Measurements from ENCODE around the gene LPP.

The LPP gene

DNA sequence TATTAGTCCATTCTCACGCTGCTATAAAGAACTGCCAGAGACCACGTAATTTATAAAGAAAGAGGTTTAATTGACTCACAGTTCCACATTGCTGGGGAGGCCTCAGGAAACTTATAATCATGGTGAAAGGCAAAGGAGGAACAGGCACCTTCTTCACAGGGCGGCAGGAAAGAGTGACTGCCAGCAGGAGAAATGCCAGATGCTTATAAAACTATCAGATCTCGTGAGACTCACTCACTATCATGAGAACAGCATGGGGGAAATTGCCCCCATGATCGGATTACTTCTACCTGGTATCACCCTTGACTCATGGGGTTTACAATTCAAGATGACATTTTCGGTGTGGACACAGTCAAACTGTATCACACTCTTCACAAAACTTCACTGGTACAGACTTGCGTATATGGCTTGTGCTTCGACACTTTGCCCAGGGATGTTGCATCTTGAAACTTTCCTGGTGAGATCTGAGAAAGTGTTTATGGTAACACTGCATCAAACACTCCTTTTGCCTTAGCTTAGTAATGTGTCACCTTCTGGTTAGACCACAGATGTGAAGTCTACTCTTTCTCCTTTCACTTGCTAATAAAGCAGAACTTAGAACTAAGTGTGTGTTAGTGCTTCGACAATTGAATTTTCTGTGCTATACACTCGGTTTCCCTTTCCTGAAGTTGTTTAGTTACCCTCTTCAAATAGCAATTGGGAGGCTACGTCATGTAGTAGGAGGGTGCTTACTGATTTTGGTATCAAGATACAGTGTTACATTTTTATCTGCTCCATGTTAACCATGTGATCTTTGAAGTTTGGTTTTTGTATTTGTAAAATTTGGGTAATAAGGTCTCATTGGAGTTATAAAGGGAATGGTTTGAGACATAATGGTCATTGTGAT, 185.7 kb downstream of the LPP start:
- TF ChIP-seq, protein P1, sequence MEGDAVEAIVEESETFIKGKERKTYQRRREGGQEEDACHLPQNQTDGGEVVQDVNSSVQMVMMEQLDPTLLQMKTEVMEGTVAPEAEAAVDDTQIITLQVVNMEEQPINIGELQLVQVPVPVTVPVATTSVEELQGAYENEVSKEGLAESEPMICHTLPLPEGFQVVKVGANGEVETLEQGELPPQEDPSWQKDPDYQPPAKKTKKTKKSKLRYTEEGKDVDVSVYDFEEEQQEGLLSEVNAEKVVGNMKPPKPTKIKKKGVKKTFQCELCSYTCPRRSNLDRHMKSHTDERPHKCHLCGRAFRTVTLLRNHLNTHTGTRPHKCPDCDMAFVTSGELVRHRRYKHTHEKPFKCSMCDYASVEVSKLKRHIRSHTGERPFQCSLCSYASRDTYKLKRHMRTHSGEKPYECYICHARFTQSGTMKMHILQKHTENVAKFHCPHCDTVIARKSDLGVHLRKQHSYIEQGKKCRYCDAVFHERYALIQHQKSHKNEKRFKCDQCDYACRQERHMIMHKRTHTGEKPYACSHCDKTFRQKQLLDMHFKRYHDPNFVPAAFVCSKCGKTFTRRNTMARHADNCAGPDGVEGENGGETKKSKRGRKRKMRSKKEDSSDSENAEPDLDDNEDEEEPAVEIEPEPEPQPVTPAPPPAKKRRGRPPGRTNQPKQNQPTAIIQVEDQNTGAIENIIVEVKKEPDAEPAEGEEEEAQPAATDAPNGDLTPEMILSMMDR (IDR thresholded peaks at IDR 0.05; ENCODE audit: insufficient read depth, low read length, poor library complexity, severe bottlenecking): no peak
- TF ChIP-seq EZH2phosphoT487 (conservative IDR thresholded peaks at IDR 0.05; ENCODE audit: low read length): no peak
- Histone ChIP-seq H3K36me3 (ENCODE audit: low read length) (peaks cover 3% of the 10 kb centered on the region; the same call in 1 of the 2 replicates), H3K9me3 (ENCODE audit: insufficient read depth, low read length) (no peaks in the 10 kb centered on the region), H3K9ac (ENCODE audit: low read length) (no peak overlapping the region), H3K4me3 (ENCODE audit: insufficient read depth, low read length, poor library complexity, severe bottlenecking) (no peak overlapping the region), H3K27me3 (ENCODE audit: low read length) (no peaks in the 10 kb centered on the region), H4K20me1 (ENCODE audit: low read depth, low read length) (no peaks in the 10 kb centered on the region), H3K9me2 (replicated peaks; ENCODE audit: insufficient read depth, low read length) (no peaks in the 10 kb centered on the region), H3K27ac (ENCODE audit: low read depth, low read length) (no peak overlapping the region), H3K4me2 (ENCODE audit: low read depth, low read length, poor library complexity, severe bottlenecking) (peak overlapping the region; percentile 7), H2AFZ (ENCODE audit: low read depth, low read length, severe bottlenecking) (no peak overlapping the region), H3K79me2 (ENCODE audit: insufficient read depth, low read length) (no peaks in the 10 kb centered on the region), H3F3A (ENCODE audit: insufficient read depth) (no peaks in the 10 kb centered on the region)

DNA sequence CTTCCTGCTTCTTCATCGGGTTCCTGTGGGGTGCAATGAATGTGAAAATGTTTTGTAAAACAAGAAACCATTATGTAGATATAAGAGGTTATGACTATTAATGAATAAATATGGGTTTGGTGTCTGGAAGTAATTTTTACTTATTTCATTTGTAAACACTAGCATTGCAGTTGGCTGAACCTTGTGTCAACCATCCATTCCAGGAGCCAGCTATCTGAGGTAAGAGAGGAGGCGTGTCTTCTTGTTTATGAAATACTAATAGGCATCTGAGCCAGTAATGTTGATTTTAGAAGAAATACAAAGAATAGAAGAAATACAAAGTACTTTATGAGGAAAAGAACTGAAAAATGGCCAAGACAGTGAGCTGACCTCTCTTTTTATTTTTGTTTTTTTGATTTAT, 187.5 kb downstream of the LPP start:
- no peaks in the 10 kb centered on the region for H3K9me2 ChIP-seq (replicated peaks; ENCODE audit: insufficient read depth, low read length)
- no peak overlapping the region for H3K4me3 ChIP-seq (ENCODE audit: insufficient read depth, low read length, poor library complexity, severe bottlenecking)
- H3K4me2 ChIP-seq (ENCODE audit: low read depth, low read length, poor library complexity, severe bottlenecking): no peak overlapping the region
- H2AFZ ChIP-seq (ENCODE audit: low read depth, low read length, severe bottlenecking): no peak overlapping the region
- TF ChIP-seq EZH2phosphoT487 (conservative IDR thresholded peaks at IDR 0.05; ENCODE audit: low read length): no peak
- TF ChIP-seq, protein P1 (IDR thresholded peaks at IDR 0.05; ENCODE audit: insufficient read depth, low read length, poor library complexity, severe bottlenecking): no peak
- H3K27me3 ChIP-seq (ENCODE audit: low read length): no peaks in the 10 kb centered on the region
- H3K27ac ChIP-seq (ENCODE audit: low read depth, low read length): no peak overlapping the region
- H4K20me1 ChIP-seq (ENCODE audit: low read depth, low read length): no peaks in the 10 kb centered on the region
- H3F3A ChIP-seq (ENCODE audit: insufficient read depth): no peaks in the 10 kb centered on the region
- H3K9me3 ChIP-seq (ENCODE audit: insufficient read depth, low read length): no peaks in the 10 kb centered on the region
- H3K36me3 ChIP-seq (ENCODE audit: low read length): peaks cover 3% of the 10 kb centered on the region; the same call in 1 of the 2 replicates
- H3K9ac ChIP-seq (ENCODE audit: low read length): no peak overlapping the region
- no peaks in the 10 kb centered on the region for H3K79me2 ChIP-seq (ENCODE audit: insufficient read depth, low read length)

DNA sequence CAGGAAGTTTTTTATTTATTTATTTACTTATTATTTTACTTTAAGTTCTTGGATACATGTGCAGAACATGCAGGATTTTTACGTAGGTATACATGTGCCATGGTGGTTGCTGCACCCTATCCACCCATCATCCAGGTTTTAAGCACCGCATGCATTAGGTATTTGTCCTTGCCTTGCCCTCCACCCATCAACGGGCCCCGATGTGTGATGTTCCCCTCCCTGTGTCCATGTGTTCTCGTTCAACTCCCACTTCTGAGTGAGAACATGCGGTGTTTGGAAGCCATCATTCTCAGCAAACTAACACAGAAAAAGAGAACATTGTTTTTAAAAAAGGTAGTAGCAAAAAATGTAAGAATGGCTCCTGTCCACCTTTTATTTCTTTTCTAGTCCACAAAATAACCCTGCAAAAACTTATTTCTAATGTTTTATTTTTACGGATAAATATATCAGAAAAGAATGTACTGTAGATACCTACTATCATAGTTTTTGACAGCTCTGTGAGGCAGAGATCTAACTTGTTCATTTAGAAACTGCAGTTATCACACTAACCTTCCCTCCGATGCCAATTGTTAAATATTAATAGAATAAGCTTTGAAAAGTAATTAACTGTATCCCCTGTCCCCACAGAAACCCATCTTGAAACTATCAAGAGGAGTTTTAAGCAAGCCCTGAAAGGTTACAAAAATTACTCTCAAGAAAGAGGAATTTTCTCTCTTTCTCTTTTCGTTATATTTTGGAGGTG, 189.2 kb downstream of the LPP start:
- TF ChIP-seq, protein P1 (IDR thresholded peaks at IDR 0.05; ENCODE audit: insufficient read depth, low read length, poor library complexity, severe bottlenecking): no peak
- no peak for TF ChIP-seq EZH2phosphoT487 (conservative IDR thresholded peaks at IDR 0.05; ENCODE audit: low read length)
- Histone ChIP-seq H3K9me3 (ENCODE audit: insufficient read depth, low read length) (no peaks in the 10 kb centered on the region), H3K4me2 (ENCODE audit: low read depth, low read length, poor library complexity, severe bottlenecking) (no peak overlapping the region), H3K79me2 (ENCODE audit: insufficient read depth, low read length) (no peaks in the 10 kb centered on the region), H3F3A (ENCODE audit: insufficient read depth) (no peaks in the 10 kb centered on the region), H3K4me3 (ENCODE audit: insufficient read depth, low read length, poor library complexity, severe bottlenecking) (no peak overlapping the region), H3K27ac (ENCODE audit: low read depth, low read length) (no peak overlapping the region), H3K27me3 (ENCODE audit: low read length) (no peaks in the 10 kb centered on the region), H2AFZ (ENCODE audit: low read depth, low read length, severe bottlenecking) (no peak overlapping the region), H3K9me2 (replicated peaks; ENCODE audit: insufficient read depth, low read length) (no peaks in the 10 kb centered on the region), H3K9ac (ENCODE audit: low read length) (no peak overlapping the region), H4K20me1 (ENCODE audit: low read depth, low read length) (no peaks in the 10 kb centered on the region), H3K36me3 (ENCODE audit: low read length) (peaks cover 3% of the 10 kb centered on the region; the same call in 1 of the 2 replicates)

Measured in SU-DHL-6 (cell line).